K562 (cell line): ENCODE results near the gene NAT10. TPM values are rescaled to one million over a fixed set of nuclear protein-coding genes. Genes with fewer than 3 reads are reported as not detected.
A peak's percentile ranks its signal among the peaks of the same experiment; 100 is the strongest.

Source experiments
- MAFG ChIP-seq: fragments of 450-650 bp; conservative IDR thresholded peaks from 2 replicates; pipeline ENCODE4 v1.6.1; 2016; ENCODE audit warnings: missing genetic modification characterization, missing compliant biosample characterization
- SAFB2 ChIP-seq: fragments of 200-400 bp; formaldehyde crosslinking; IDR thresholded peaks from 2 replicates; pipeline ENCODE4 v1.6.1; 2018; ENCODE audit warnings: borderline replicate concordance, low read length, low read depth, moderate library complexity; ENCODE audit not compliant: severe bottlenecking
- STAT5B ChIP-seq: fragments of 250-450 bp; sonication (Bioruptor Pico); IDR thresholded peaks from 2 replicates; pipeline ENCODE4 v1.8.0; 2021; ENCODE audit warnings: mild to moderate bottlenecking, inconsistent platforms
- TOE1 ChIP-seq, 2 experiments: fragments of 450-650 bp in 1 of 2; sonication (generic) in 1 of 2; formaldehyde crosslinking in 1 of 2; IDR thresholded peaks; 2 replicates each; pipeline versions ENCODE4 v1.7.1 to v1.8.0; 2016 to 2022; ENCODE audit warnings: borderline replicate concordance in 2 of 2, mild to moderate bottlenecking in 2 of 2, antibody characterized with exemption in 1 of 2, inconsistent platforms in 1 of 2, low read depth in 1 of 2, missing genetic modification reagents in 1 of 2, moderate library complexity in 1 of 2
- ZNF316 ChIP-seq: fragments of 450-650 bp; IDR thresholded peaks from 2 replicates; pipeline ENCODE4 v1.6.1; 2016
- ZSCAN32 ChIP-seq: fragments of 450-650 bp; formaldehyde crosslinking; IDR thresholded peaks from 2 replicates; pipeline ENCODE4 v1.4.0; 2020; ENCODE audit warnings: mild to moderate bottlenecking, moderate library complexity
- polyA plus RNA-seq, 8 experiments: library from polyadenylated mRNA; depleted of rRNA in 4 of 8; stranded (reverse) in 5 of 8; unstranded in 3 of 8; fragments of >200 nt; fragmentation: Nextera tagmentation in 2 of 8; fragmentation: Illumina TruSeq in 1 of 8; extraction: Ambion mirVana in 2 of 8; extraction: Trizol in 1 of 8; gene quantifications; 2 replicates each; pipeline versions ENCODE4 v1.2.1 to v1.2.3, GENCODE V29; 2011 to 2014; ENCODE audit warnings: inconsistent platforms in 1 of 8, missing spikeins in 1 of 8
- total RNA-seq, 7 experiments: library from RNA; depleted of rRNA in 6 of 7; stranded (reverse); fragments of >200 nt in 6 of 7; fragmentation: Illumina TruSeq in 2 of 7; extraction: Trizol in 2 of 7; gene quantifications; 2 replicates each; pipeline versions ENCODE4 v1.2.1 to v1.2.3, GENCODE V29; 2011 to 2021; ENCODE audit warnings: low replicate concordance in 1 of 7
- TF ChIP-seq, protein P1 (sequence below), 2 experiments: fragments of 450-650 bp; formaldehyde crosslinking in 1 of 2; IDR thresholded peaks; 2 replicates each; pipeline versions ENCODE4 v1.4.0 to v1.6.1; 2014 to 2020; ENCODE audit warnings: mild to moderate bottlenecking in 2 of 2, borderline replicate concordance in 1 of 2, low read depth in 1 of 2
- TF ChIP-seq, protein P2 (sequence below): IDR thresholded peaks from 2 replicates; pipeline ENCODE4 v1.6.1; 2016; ENCODE audit warnings: missing genetic modification characterization, missing compliant biosample characterization
- TF ChIP-seq, protein P3 (sequence below): fragments of 200-800 bp; sonication (Bioruptor generic); IDR thresholded peaks from 2 replicates; pipeline ENCODE4 v1.6.1; 2017; ENCODE audit warnings: missing genetic modification characterization, missing compliant biosample characterization

The NAT10 gene
- total and polyA plus RNA-seq, 9 of the 15 experiments (the other 6 are each of a cell fraction or from before 2014, with no cell fraction given): 55.4 to 125 (median 86.3) TPM

DNA sequence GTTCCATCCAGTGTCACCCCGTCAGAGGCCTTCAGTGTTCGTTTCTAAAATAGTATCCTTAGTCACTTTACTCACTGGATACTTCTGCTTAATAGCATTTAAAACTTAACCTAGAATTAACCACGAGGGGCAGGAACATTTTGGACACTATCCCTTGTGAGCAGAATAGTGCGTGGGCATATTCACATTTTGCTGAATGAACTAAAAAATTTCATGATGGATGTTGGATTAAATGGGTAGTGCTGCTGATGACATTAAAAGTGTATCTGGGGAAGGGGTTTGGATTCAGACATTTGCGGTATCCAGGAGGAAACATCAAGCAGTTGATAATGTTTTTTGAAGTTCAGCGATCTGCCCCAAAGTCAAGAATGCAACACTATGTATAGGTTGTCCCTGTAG lies 750 bp upstream of the NAT10 start (continued):
- TF ChIP-seq, protein P1, sequence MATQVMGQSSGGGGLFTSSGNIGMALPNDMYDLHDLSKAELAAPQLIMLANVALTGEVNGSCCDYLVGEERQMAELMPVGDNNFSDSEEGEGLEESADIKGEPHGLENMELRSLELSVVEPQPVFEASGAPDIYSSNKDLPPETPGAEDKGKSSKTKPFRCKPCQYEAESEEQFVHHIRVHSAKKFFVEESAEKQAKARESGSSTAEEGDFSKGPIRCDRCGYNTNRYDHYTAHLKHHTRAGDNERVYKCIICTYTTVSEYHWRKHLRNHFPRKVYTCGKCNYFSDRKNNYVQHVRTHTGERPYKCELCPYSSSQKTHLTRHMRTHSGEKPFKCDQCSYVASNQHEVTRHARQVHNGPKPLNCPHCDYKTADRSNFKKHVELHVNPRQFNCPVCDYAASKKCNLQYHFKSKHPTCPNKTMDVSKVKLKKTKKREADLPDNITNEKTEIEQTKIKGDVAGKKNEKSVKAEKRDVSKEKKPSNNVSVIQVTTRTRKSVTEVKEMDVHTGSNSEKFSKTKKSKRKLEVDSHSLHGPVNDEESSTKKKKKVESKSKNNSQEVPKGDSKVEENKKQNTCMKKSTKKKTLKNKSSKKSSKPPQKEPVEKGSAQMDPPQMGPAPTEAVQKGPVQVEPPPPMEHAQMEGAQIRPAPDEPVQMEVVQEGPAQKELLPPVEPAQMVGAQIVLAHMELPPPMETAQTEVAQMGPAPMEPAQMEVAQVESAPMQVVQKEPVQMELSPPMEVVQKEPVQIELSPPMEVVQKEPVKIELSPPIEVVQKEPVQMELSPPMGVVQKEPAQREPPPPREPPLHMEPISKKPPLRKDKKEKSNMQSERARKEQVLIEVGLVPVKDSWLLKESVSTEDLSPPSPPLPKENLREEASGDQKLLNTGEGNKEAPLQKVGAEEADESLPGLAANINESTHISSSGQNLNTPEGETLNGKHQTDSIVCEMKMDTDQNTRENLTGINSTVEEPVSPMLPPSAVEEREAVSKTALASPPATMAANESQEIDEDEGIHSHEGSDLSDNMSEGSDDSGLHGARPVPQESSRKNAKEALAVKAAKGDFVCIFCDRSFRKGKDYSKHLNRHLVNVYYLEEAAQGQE (IDR thresholded peaks at IDR 0.05; ENCODE audit: borderline replicate concordance): no peak
- TF ChIP-seq, protein P1 (CRISPR knock-in tag; IDR thresholded peaks at IDR 0.05; ENCODE audit: low read depth): no peak
- peak; percentile 68 for TF ChIP-seq MAFG (tag)
- TF ChIP-seq, protein P2, sequence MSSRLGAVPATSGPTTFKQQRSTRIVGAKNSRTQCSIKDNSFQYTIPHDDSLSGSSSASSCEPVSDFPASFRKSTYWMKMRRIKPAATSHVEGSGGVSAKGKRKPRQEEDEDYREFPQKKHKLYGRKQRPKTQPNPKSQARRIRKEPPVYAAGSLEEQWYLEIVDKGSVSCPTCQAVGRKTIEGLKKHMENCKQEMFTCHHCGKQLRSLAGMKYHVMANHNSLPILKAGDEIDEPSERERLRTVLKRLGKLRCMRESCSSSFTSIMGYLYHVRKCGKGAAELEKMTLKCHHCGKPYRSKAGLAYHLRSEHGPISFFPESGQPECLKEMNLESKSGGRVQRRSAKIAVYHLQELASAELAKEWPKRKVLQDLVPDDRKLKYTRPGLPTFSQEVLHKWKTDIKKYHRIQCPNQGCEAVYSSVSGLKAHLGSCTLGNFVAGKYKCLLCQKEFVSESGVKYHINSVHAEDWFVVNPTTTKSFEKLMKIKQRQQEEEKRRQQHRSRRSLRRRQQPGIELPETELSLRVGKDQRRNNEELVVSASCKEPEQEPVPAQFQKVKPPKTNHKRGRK (tag): no peak
- no peak for TF ChIP-seq STAT5B (CRISPR knock-in tag)
- TF ChIP-seq ZSCAN32 (CRISPR knock-in tag): no peak
- TF ChIP-seq TOE1 (IDR thresholded peaks at IDR 0.05; ENCODE audit: borderline replicate concordance): no peak
- no peak for TF ChIP-seq TOE1 (CRISPR knock-in tag; IDR thresholded peaks at IDR 0.05; ENCODE audit: borderline replicate concordance, low read depth)
- TF ChIP-seq ZNF316: peak; percentile 83
- TF ChIP-seq, protein P3, sequence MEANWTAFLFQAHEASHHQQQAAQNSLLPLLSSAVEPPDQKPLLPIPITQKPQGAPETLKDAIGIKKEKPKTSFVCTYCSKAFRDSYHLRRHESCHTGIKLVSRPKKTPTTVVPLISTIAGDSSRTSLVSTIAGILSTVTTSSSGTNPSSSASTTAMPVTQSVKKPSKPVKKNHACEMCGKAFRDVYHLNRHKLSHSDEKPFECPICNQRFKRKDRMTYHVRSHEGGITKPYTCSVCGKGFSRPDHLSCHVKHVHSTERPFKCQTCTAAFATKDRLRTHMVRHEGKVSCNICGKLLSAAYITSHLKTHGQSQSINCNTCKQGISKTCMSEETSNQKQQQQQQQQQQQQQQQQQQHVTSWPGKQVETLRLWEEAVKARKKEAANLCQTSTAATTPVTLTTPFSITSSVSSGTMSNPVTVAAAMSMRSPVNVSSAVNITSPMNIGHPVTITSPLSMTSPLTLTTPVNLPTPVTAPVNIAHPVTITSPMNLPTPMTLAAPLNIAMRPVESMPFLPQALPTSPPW (CRISPR knock-in tag): 0 out of 2 replicates have a peak, but pooled peaks have one; percentile 1
- TF ChIP-seq SAFB2: no peak
